Fibroblast of mammary gland (primary cell): ENCODE data around the gene ACOT6.
"Not testable (repeated sequence)": the region's sequence is repeated elsewhere in the genome, so short reads cannot be mapped to it uniquely, and the experiment has no call there.

Experiments used
- DNase-seq: peaks from one replicate; pipeline ENCODE4 v3.0.0-alpha.2; 2010; ENCODE audit warnings: low read depth
- H3K4me3 ChIP-seq: 2 replicates; pipeline ENCODE4 v1.5.1; 2011; ENCODE audit warnings: low read depth, mild to moderate bottlenecking, low read length, moderate library complexity; ENCODE audit not compliant: control insufficient read depth
- TF ChIP-seq, protein P1 (sequence below): conservative IDR thresholded peaks from 2 replicates; pipeline ENCODE4 v1.5.1; 2011; ENCODE audit warnings: low read depth, low read length, inconsistent platforms; ENCODE audit not compliant: control insufficient read depth, insufficient read depth

The ACOT6 gene

DNA sequence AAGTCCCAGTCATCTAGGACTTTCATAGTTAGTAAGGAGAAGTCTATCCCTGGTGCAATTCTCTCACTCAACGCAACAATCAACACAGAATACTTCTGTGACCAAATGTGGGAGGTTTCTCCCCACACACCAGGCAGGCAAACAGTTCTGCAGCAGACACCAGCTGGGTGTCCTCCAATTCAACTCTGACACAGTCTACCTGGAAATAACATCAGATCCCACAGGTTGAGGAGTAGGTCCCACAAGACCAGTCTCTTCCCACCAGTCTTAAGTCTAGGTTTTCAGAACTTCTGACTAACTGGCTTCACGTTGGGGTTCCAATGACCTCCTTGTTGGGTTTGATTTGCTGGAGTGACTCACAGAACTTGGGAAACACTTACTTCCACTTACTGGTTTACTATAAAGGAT lies 14.8 kb downstream of the ACOT6 start:
- H3K4me3 ChIP-seq: no peak overlapping the region
- TF ChIP-seq, protein P1, sequence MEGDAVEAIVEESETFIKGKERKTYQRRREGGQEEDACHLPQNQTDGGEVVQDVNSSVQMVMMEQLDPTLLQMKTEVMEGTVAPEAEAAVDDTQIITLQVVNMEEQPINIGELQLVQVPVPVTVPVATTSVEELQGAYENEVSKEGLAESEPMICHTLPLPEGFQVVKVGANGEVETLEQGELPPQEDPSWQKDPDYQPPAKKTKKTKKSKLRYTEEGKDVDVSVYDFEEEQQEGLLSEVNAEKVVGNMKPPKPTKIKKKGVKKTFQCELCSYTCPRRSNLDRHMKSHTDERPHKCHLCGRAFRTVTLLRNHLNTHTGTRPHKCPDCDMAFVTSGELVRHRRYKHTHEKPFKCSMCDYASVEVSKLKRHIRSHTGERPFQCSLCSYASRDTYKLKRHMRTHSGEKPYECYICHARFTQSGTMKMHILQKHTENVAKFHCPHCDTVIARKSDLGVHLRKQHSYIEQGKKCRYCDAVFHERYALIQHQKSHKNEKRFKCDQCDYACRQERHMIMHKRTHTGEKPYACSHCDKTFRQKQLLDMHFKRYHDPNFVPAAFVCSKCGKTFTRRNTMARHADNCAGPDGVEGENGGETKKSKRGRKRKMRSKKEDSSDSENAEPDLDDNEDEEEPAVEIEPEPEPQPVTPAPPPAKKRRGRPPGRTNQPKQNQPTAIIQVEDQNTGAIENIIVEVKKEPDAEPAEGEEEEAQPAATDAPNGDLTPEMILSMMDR: no peak
- DNase-seq: no peak

DNA sequence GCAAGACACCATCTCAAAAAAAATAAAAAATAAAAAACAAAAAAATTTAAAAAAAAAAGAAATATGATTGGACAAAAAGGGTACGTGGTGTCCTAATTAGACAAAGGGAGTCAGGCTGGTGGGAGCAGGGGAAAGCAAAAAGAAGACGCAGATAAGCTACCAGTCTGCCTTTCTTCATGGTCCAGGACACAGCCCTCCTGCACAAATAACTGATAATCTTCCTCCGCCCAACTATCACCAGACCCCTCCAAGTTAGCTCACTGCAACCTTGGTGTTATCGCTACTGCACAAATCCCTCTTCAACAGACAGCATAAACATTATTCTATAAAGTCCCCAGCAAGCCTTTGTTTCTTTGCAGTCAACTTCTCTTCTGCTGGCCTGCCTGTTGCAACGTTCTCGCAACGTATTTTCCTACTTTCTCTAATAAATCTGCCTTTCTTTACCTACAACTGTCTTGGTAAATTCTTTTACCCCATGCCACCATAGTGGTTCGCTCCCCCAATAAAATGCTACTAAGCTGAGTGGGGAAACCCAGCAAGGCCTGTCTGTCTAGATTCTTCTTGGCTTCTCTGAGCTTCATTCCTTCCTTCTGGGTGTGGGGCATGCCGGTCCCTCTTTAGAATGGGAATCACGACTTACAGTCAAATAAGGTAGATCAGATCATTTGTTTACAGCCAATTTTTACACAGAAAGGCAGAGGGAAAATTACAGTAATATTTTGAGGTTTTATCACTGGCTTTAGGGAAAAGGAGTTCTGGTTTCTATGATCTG lies 17.9 kb downstream of the ACOT6 start:
- no peak overlapping the region for H3K4me3 ChIP-seq
- TF ChIP-seq, protein P1: no peak

GRCh38 chr14:73633116-73634010 lies 21.0 kb downstream of the ACOT6 start:
- peak; percentile 76 for DNase-seq
- H3K4me3 ChIP-seq: peak overlapping the region; percentile 52
- TF ChIP-seq, protein P1: peak; percentile 91

More for the DNA sequence above, 17.9 kb downstream of the ACOT6 start:
- DNase-seq: no peak

DNA sequence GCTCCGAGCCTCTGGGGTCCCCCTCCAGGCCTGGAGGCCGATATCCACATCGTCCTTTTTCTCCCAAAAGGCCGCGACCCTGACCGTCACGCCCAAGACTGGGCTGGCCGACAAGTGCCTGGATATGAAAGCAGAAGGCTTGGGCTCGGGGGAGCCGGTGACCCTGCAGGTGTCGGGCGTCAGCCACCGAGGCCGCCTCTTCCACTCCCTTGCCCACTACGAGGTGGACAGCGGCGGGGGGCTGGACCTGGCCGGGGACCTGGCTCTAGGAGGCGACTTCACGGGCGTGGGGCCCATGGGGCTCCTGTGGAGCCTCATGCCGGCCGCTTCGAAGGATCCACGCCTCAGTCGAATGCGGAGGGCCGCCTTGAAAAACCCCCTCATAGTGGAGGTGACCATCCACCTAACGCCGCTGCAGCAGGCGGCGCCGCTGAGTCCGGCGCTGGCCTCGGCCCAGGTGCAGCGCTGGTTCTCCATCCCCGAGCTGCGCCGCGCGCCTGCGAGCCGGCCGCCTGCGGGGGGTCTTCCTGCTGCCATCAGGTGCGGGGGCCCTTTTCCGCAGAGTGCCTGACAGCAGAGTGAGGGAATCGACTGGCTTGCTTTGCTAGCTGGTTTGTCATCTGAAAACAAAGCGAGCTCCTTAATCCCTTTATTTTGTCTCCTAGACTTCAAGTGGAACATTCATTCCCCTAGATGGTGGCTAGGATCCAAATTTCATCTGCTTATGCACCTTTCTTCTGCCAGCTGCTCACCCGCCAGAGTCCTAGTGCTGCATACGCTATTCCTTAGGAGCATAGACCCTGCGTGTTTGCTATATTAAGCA lies 21.9 kb downstream of the ACOT6 start:
- H3K4me3 ChIP-seq: peak overlapping the region; percentile 52
- peak; percentile 16 for DNase-seq
- TF ChIP-seq, protein P1: peak; percentile 26

DNA sequence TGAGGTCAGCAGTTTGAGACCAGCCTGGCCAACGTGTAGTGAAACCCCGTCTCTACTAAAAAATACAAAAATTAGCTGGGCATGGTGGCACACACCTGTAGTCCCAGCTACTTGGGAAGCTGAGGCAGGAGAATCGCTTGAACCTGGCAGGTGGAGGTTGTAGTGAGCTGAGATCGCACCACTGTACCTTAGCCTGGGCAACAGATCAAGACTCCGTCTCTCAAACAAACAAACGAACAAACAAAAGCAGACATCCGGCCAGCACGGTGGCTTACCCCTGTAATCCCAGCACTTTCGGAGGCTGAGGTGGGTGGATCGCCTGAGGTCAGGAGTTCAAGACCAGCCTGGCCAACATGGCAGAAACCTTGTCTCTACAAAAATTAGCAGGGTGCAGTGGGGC lies 24.0 kb downstream of the ACOT6 start:
- H3K4me3 ChIP-seq, DNase-seq: not testable (repeated sequence)

DNA sequence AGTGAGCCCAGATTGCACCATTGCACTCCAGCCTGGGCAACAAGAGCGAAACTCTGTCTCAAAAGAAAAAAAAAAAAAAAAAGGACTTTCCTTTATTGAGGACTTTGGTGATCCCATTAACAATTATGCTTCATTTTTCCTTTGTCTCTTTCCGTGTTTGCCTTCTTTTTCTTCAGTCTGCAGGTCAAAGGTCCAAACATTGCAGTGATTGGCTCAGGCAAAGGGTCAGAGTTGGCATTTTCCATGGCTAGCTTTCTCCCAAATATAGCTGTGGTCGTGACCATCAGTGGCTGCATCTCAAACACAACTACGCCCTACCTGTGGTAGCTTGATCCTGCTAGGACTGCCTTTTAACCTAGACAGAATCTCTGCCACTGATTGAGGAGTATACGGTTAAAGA lies 25.5 kb downstream of the ACOT6 start:
- TF ChIP-seq, protein P1: no peak
- H3K4me3 ChIP-seq: no peak overlapping the region

More for the DNA sequence above, 25.5 kb downstream of the ACOT6 start:
- no peak for DNase-seq
